Neural crest cell (in vitro differentiated cells): Measurements from ENCODE around the gene ENOX2. TPM values are rescaled to one million over a fixed set of nuclear protein-coding genes. Genes with fewer than 3 reads are reported as not detected.

Source experiments
- DNase-seq: peaks from one replicate; pipeline ENCODE4 v3.0.0; 2021; ENCODE audit warnings: low read depth, mixed read lengths, low spot score
- H3K27ac Mint-ChIP-seq: one replicate; pipeline ENCODE4 v1.8.0; 2021; ENCODE audit warnings: mild to moderate bottlenecking, mixed read lengths; ENCODE audit not compliant: unreplicated experiment
- H3K27me3 Mint-ChIP-seq: 2 replicates; pipeline ENCODE4 v1.8.0; 2021; ENCODE audit warnings: low read depth, mild to moderate bottlenecking, mixed read lengths
- H3K36me3 Mint-ChIP-seq: 2 replicates; pipeline ENCODE4 v1.8.0; 2021; ENCODE audit warnings: low read depth, mild to moderate bottlenecking, mixed read lengths
- H3K4me1 Mint-ChIP-seq: 2 replicates; pipeline ENCODE4 v1.8.0; 2021; ENCODE audit warnings: mixed read lengths
- H3K4me3 Mint-ChIP-seq: one replicate; pipeline ENCODE4 v1.8.0; 2021; ENCODE audit warnings: mild to moderate bottlenecking, mixed read lengths
- H3K9me3 Mint-ChIP-seq: 2 replicates; pipeline ENCODE4 v1.8.0; 2021; ENCODE audit warnings: mixed read lengths
- total RNA-seq: library from RNA; stranded (reverse); gene quantifications from 2 replicates; pipeline ENCODE4 v1.2.1, GENCODE V29; 2021
- TF ChIP-seq, protein P1 (sequence below): fragments of 200-600 bp; sonication (generic); conservative IDR thresholded peaks from 2 replicates; pipeline ENCODE4 v1.5.0; 2021; ENCODE audit warnings: antibody characterized with exemption, mild to moderate bottlenecking

ENOX2 gene
- total RNA-seq, 1 donor from 2014 or later, result 40.3 TPM

DNA sequence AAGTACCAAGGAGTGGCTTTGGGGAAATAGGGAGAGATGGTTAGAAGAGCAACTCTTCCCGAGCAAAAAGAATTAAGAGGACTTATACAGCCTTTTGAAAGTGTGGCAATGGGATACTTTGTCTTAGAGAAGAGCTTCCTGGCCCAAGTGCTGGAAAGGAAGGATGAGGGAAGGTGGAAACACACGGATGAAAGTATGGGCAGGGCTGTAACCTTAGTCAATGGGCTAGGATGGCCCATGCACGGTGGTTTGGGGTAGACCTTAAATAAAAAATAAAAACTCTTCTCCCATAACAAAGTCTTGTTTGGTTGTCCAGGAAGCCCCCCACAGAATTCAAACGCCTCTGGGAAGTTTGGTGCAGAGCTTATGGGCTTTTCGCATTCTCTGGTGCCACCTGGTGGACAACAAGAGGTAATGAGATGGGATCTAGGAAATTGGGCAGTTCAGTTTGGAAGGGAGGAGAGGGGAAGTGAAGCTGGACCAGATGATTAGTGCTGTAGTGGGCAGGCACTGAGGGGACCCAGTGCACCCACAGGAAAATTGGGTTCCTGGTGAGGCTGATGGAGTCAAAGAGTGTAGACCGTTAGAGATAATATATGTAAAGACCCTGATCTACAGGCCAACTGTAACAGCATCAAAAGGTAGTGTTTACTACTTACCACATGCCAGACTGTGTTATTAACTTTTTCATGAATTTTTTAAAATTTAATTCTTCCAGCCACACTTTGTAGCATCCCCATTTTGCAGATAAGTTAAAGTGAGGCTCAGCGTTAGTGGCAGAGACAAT, 13.8 kb upstream of the ENOX2 start:
- H3K27me3 Mint-ChIP-seq, result no peaks in the 10 kb centered on the region

DNA sequence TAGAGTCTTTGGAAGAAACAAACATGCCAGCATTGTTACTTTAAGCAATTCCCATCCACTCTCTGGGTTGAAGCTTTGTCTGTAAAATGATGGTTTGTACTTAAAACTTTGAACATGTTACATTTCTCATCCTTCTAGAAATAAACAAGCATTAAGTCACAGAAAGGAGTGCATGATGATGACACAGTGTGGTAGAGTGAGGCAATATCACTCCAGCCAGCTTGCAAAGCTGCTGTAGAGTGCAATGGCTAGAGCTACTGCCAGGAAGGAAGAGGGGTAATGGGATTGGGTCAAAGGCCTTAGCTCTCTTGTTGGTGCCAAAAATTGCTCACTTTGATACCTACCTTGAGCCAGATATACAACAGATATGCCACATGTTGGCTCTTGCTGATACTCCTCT, 12.3 kb upstream of the ENOX2 start:
- DNase-seq, result no peak
- no peaks in the 10 kb centered on the region for H3K36me3 Mint-ChIP-seq
- no peak overlapping the region for H3K27ac Mint-ChIP-seq
- H3K4me1 Mint-ChIP-seq, result no peaks in the 10 kb centered on the region
- H3K27me3 Mint-ChIP-seq, result no peaks in the 10 kb centered on the region
- H3K4me3 Mint-ChIP-seq, result no peak overlapping the region
- H3K9me3 Mint-ChIP-seq, result no peaks in the 10 kb centered on the region
- TF ChIP-seq, protein P1, sequence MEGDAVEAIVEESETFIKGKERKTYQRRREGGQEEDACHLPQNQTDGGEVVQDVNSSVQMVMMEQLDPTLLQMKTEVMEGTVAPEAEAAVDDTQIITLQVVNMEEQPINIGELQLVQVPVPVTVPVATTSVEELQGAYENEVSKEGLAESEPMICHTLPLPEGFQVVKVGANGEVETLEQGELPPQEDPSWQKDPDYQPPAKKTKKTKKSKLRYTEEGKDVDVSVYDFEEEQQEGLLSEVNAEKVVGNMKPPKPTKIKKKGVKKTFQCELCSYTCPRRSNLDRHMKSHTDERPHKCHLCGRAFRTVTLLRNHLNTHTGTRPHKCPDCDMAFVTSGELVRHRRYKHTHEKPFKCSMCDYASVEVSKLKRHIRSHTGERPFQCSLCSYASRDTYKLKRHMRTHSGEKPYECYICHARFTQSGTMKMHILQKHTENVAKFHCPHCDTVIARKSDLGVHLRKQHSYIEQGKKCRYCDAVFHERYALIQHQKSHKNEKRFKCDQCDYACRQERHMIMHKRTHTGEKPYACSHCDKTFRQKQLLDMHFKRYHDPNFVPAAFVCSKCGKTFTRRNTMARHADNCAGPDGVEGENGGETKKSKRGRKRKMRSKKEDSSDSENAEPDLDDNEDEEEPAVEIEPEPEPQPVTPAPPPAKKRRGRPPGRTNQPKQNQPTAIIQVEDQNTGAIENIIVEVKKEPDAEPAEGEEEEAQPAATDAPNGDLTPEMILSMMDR, result no peak

More for the DNA sequence above, 13.8 kb upstream of the ENOX2 start:
- no peak overlapping the region for H3K27ac Mint-ChIP-seq
- H3K4me3 Mint-ChIP-seq, result no peak overlapping the region
- TF ChIP-seq, protein P1, result peak; percentile 95
- H3K36me3 Mint-ChIP-seq, result no peaks in the 10 kb centered on the region
- DNase-seq, result peak; percentile 69
- H3K9me3 Mint-ChIP-seq, result no peaks in the 10 kb centered on the region
- no peaks in the 10 kb centered on the region for H3K4me1 Mint-ChIP-seq

DNA sequence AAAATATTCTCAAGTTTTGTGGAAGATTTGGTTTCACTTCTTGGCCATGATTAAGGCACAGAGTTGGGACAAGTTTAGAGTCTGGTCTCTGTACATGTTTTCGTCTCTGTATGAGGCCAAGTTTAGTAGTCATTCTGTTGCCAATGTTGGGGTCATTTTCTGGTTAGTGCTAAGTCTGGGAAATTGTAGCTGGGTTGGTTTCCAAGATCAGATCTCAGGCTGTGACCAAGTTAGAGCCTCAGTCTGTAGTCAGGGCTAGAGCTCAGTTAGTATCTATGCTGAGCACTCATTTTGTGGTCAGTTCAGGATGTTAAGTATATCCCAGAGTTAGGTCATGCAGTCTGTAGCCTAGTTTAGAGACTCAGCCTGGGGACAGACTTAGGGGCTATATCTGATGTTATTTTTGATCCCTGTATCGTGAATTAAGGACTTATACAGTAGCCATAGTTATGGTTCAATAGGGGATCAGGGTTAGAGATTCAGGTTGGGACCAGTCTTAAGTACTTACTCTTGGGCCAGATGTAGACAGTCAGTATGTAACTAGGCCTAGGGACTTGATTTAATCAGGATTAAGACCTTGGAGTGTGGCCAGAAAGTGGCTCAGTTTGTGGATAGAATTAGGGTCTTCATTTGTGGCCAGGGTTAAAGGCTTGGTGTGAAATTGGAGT, 6.6 kb upstream of the ENOX2 start:
- no peaks in the 10 kb centered on the region for H3K4me1 Mint-ChIP-seq
- H3K27me3 Mint-ChIP-seq, result no peaks in the 10 kb centered on the region
- H3K27ac Mint-ChIP-seq, result peak overlapping the region; percentile 13
- TF ChIP-seq, protein P1, result no peak
- no peak overlapping the region for H3K4me3 Mint-ChIP-seq
- no peaks in the 10 kb centered on the region for H3K9me3 Mint-ChIP-seq
- no peaks in the 10 kb centered on the region for H3K36me3 Mint-ChIP-seq
- DNase-seq, result no peak

DNA sequence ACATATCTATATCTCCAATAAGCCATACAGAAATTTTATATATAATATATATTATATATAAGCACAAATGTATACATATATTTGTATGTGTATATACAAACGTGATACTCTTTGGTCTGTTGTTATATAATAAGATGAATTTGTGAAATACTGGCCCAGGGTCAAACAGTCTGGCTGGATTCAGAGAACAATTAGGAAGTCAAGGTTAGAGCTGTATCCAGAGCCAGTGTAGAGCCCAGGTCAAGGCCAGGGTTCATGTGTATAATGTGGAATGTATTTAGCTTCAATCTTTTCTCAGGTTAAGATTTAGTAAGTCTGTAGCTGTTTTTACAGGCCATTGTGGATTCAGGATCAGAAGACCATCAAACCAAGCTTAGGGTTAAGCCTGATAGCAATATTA, 3.8 kb upstream of the ENOX2 start:
- H3K9me3 Mint-ChIP-seq, result no peaks in the 10 kb centered on the region
- peaks cover 6% of the 10 kb centered on the region for H3K4me1 Mint-ChIP-seq
- H3K4me3 Mint-ChIP-seq, result no peak overlapping the region
- TF ChIP-seq, protein P1, result no peak
- no peak for DNase-seq
- no peak overlapping the region for H3K27ac Mint-ChIP-seq
- no peaks in the 10 kb centered on the region for H3K36me3 Mint-ChIP-seq
- H3K27me3 Mint-ChIP-seq, result no peaks in the 10 kb centered on the region

DNA sequence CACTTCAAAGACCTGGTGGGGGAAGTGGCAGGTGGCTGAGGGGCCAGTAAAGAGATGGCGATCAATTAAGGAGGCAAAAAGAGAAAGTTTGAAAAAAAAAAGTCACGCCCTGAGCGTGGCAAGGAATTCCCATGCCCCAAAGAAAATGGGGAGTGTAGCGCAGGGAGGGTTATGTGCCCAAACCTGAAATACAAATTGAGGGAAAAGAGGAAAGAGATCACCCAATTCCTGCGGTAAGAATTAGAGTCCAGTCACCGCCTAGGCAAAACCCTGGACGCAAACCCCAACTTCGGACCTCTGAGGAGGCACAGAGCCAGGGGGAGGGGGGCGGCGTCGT, 595 bp downstream of the ENOX2 start:
- H3K27me3 Mint-ChIP-seq, result no peaks in the 10 kb centered on the region
- H3K4me1 Mint-ChIP-seq, result peaks cover 18% of the 10 kb centered on the region
- TF ChIP-seq, protein P1, result no peak
- DNase-seq, result no peak
- no peak overlapping the region for H3K4me3 Mint-ChIP-seq
- H3K9me3 Mint-ChIP-seq, result no peaks in the 10 kb centered on the region
- H3K36me3 Mint-ChIP-seq, result peaks cover 4% of the 10 kb centered on the region
- H3K27ac Mint-ChIP-seq, result peak overlapping the region; percentile 85
